B cell (primary cell): Measurements from ENCODE around the gene TMX4. TPM values are rescaled to one million over a fixed set of nuclear protein-coding genes. Genes with fewer than 3 reads are reported as not detected.
"Not testable (repeated sequence)": the region's sequence is repeated elsewhere in the genome, so short reads cannot be mapped to it uniquely, and the experiment has no call there.

Experiments used
- ATAC-seq: fragments of 200-7000 bp; cut with Tn5 transposase; one replicate; pipeline ENCODE4 v1.10.0; 2021; ENCODE audit warnings: low read depth, mild to moderate bottlenecking, moderate number of reproducible peaks, moderate library complexity
- CTCF ChIA-PET: fragments of 350-600 bp; sonication (Branson Sonifier 250); formaldehyde crosslinking; loops from one replicate; lab custom pipeline; 2021; ENCODE audit warnings: antibody characterized with exemption, inconsistent platforms; lab: Charles Lee
- POLR2A ChIA-PET: fragments of 350-600 bp; sonication (Branson Sonifier 250); formaldehyde crosslinking; loops from one replicate; lab custom pipeline; 2021; ENCODE audit warnings: antibody characterized with exemption; lab: Charles Lee
- DNase-seq: peaks from one replicate; pipeline ENCODE4 v3.0.0; 2013
- H2AFZ ChIP-seq: 2 replicates; pipeline ENCODE4 v1.6.1; 2012; ENCODE audit warnings: mild to moderate bottlenecking, low read depth, low read length; ENCODE audit not compliant: insufficient read depth, poor library complexity, severe bottlenecking
- H3K27ac ChIP-seq, 2 donors: 1 replicate in 1 of 2; 2 replicates in 1 of 2; pipeline ENCODE4 v1.5.1; 2012 to 2013; ENCODE audit warnings: low read length in 2 of 2, mild to moderate bottlenecking in 2 of 2, moderate library complexity in 1 of 2
- H3K27me3 ChIP-seq, 4 experiments: fragments of 200-600 bp in 1 of 4; sonication (generic) in 1 of 4; replicated peaks in 1 of 4; 1 replicate in 2 of 4; 2 replicates in 2 of 4; pipeline versions ENCODE4 v1.6.1 to v1.7.0; 2013 to 2016; ENCODE audit warnings: low read length in 3 of 4, mild to moderate bottlenecking in 2 of 4, mixed read lengths in 1 of 4, moderate library complexity in 1 of 4; ENCODE audit not compliant: insufficient read depth in 4 of 4, control insufficient read depth in 3 of 4; ENCODE audit errors: control extremely low read depth in 1 of 4
- H3K36me3 ChIP-seq, 2 experiments: replicated peaks in 1 of 2; 1 replicate in 1 of 2; 2 replicates in 1 of 2; pipeline versions ENCODE4 v1.6.1 to v1.7.1; 2013; ENCODE audit warnings: low read length in 1 of 2; ENCODE audit not compliant: insufficient read depth in 2 of 2, control insufficient read depth in 1 of 2; ENCODE audit errors: control extremely low read depth in 1 of 2, extremely low read depth in 1 of 2
- H3K4me1 ChIP-seq, 2 donors: fragments of 200-600 bp in 1 of 2; sonication (generic) in 1 of 2; 1 replicate in 1 of 2; 2 replicates in 1 of 2; pipeline versions ENCODE4 v1.5.1 to v1.6.1; 2013 to 2017; ENCODE audit warnings: low read length in 2 of 2; ENCODE audit not compliant: control insufficient read depth in 2 of 2, insufficient read depth in 2 of 2
- H3K4me2 ChIP-seq: replicated peaks from 2 replicates; pipeline ENCODE3; 2012; ENCODE audit warnings: mild to moderate bottlenecking, low read depth, low read length; ENCODE audit not compliant: poor library complexity, severe bottlenecking
- H3K4me3 ChIP-seq, 5 experiments: fragments of 200-600 bp in 1 of 5; sonication (generic) in 1 of 5; 1 replicate in 3 of 5; 2 replicates in 2 of 5; pipeline versions ENCODE4 v1.5.1 to v1.7.0; 2011 to 2016; ENCODE audit warnings: low read length in 4 of 5, mild to moderate bottlenecking in 4 of 5, low read depth in 2 of 5, control low read depth in 1 of 5, moderate library complexity in 1 of 5; ENCODE audit not compliant: insufficient read depth in 1 of 5; ENCODE audit errors: control extremely low read depth in 1 of 5, extremely low read depth in 1 of 5
- H3K79me2 ChIP-seq: fragments of 200-600 bp; sonication (generic); one replicate; pipeline ENCODE4 v1.6.0; 2016; ENCODE audit warnings: low read length; ENCODE audit not compliant: control insufficient read depth, insufficient read depth
- H3K9ac ChIP-seq: fragments of 200-600 bp; sonication (generic); 2 replicates; pipeline ENCODE4 v1.6.1; 2017; ENCODE audit warnings: mild to moderate bottlenecking, low read length, moderate library complexity
- H3K9me3 ChIP-seq, 3 donors: one replicate each; pipeline versions ENCODE4 v1.6.1 to v1.7.1; 2013; ENCODE audit warnings: low read length in 2 of 3; ENCODE audit not compliant: control insufficient read depth in 2 of 3, insufficient read depth in 1 of 3; ENCODE audit errors: control extremely low read depth in 1 of 3
- H4K20me1 ChIP-seq: 2 replicates; pipeline ENCODE4 v1.6.0; 2012; ENCODE audit warnings: mild to moderate bottlenecking, low read length; ENCODE audit not compliant: insufficient read depth, control insufficient read depth, poor library complexity, severe bottlenecking
- H3K27ac Mint-ChIP-seq: one replicate; pipeline ENCODE4 v1.8.0; 2021; ENCODE audit warnings: mixed read lengths
- H3K27me3 Mint-ChIP-seq: one replicate; pipeline ENCODE4 v1.8.0; 2021; ENCODE audit warnings: mixed read lengths
- H3K4me1 Mint-ChIP-seq: one replicate; pipeline ENCODE4 v1.8.0; 2021; ENCODE audit warnings: mixed read lengths
- H3K4me3 Mint-ChIP-seq: one replicate; pipeline ENCODE4 v1.8.0; 2021; ENCODE audit warnings: mixed read lengths
- H3K9me3 Mint-ChIP-seq: one replicate; pipeline ENCODE4 v1.8.0; 2022; ENCODE audit warnings: mixed read lengths; ENCODE audit not compliant: insufficient read depth
- EZH2 ChIP-seq: IDR thresholded peaks from 2 replicates; pipeline ENCODE4 v1.6.1; 2012; ENCODE audit warnings: borderline replicate concordance, low read depth, mild to moderate bottlenecking, moderate library complexity, low read length; ENCODE audit not compliant: insufficient read depth, poor library complexity, severe bottlenecking
- WGBS: methylation state at CpG from one replicate; pipeline ENCODE4 v1.1.5; 2013; ENCODE audit warnings: missing lambda C conversion rate; ENCODE audit not compliant: insufficient coverage; 5-methylcytosine and 5-hydroxymethylcytosine counted together
- intact Hi-C: fragments of 100-400 bp; cut with micrococcal nuclease; formaldehyde crosslinking; loops from one replicate; pipeline ENCODE4 v1.10.0; 2022
- polyA plus RNA-seq: library from polyadenylated mRNA; depleted of rRNA; stranded (reverse); fragments of >200 nt; gene quantifications from 2 replicates; pipeline ENCODE4 v1.2.3, GENCODE V29; 2012
- total RNA-seq, 2 donors: library from RNA; stranded (reverse); fragments of 120-200 nt in 1 of 2; gene quantifications; 1 replicate in 1 of 2; 2 replicates in 1 of 2; pipeline versions ENCODE4 v1.2.3 to v1.2.4, GENCODE V29; 2013 to 2022
- TF ChIP-seq, protein P1 (sequence below): fragments of 200-600 bp; IDR thresholded peaks from one replicate; pipeline ENCODE4 v1.8.0; 2022; ENCODE audit warnings: antibody characterized with exemption, mild to moderate bottlenecking

The TMX4 gene
- total and polyA plus RNA-seq, 2 donors (not counting 1 experiment from before 2014, with no cell fraction given): 5.8 to 62.9 TPM

DNA sequence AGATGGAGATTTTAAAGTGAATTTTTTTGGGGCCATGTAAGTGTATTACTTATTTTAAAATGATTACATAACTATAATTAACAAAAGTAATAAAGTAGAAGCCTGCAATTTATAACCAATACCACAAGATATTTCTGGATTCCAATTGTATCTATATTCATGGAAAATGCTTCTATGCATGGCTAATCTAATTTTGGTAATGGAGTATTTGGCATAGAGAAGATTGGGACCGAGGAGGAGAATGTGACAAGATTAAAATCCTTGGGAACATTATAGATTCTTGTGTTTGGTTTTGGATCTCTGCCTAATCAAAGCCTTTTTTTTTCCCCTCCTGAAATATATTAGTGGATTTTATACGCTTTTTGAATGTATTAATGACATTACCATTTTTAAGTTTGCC lies 12.9 kb upstream of the TMX4 start:
- no CpG with 5 or more reads among the region's 2 CpGs for WGBS
- no peak overlapping the region for H3K4me3 Mint-ChIP-seq
- no peaks in the 10 kb centered on the region for H4K20me1 ChIP-seq
- intact Hi-C loops: no loop called here
- TF ChIP-seq, protein P1, sequence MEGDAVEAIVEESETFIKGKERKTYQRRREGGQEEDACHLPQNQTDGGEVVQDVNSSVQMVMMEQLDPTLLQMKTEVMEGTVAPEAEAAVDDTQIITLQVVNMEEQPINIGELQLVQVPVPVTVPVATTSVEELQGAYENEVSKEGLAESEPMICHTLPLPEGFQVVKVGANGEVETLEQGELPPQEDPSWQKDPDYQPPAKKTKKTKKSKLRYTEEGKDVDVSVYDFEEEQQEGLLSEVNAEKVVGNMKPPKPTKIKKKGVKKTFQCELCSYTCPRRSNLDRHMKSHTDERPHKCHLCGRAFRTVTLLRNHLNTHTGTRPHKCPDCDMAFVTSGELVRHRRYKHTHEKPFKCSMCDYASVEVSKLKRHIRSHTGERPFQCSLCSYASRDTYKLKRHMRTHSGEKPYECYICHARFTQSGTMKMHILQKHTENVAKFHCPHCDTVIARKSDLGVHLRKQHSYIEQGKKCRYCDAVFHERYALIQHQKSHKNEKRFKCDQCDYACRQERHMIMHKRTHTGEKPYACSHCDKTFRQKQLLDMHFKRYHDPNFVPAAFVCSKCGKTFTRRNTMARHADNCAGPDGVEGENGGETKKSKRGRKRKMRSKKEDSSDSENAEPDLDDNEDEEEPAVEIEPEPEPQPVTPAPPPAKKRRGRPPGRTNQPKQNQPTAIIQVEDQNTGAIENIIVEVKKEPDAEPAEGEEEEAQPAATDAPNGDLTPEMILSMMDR: no peak
- TF ChIP-seq EZH2: no peak
- ChIA-PET POLR2A (no interaction called here), CTCF (interaction anchor here (0.8 kb wide), 1 partner anchor 11 kb away, joined by 3 read pairs; no protein-coding TSS in a partner anchor)
- no peaks in the 10 kb centered on the region for H3K79me2 ChIP-seq
- ATAC-seq (no peak), DNase-seq (no peak)
- no peaks in the 10 kb centered on the region for H3K27me3 ChIP-seq
- H3K27me3 Mint-ChIP-seq: no peaks in the 10 kb centered on the region
- H3K4me2 ChIP-seq: no peak overlapping the region
- H3K36me3 ChIP-seq: no peaks in the 10 kb centered on the region
- no peaks in the 10 kb centered on the region for H3K4me1 ChIP-seq
- H3K27ac Mint-ChIP-seq: no peak overlapping the region
- H3K4me1 Mint-ChIP-seq: no peaks in the 10 kb centered on the region
- no peak overlapping the region for H3K27ac ChIP-seq
- no peaks in the 10 kb centered on the region for H3K9me3 Mint-ChIP-seq
- H2AFZ ChIP-seq: no peak overlapping the region
- H3K4me3 ChIP-seq: no peak overlapping the region
- H3K9ac ChIP-seq: no peak overlapping the region
- no peaks in the 10 kb centered on the region for H3K9me3 ChIP-seq

DNA sequence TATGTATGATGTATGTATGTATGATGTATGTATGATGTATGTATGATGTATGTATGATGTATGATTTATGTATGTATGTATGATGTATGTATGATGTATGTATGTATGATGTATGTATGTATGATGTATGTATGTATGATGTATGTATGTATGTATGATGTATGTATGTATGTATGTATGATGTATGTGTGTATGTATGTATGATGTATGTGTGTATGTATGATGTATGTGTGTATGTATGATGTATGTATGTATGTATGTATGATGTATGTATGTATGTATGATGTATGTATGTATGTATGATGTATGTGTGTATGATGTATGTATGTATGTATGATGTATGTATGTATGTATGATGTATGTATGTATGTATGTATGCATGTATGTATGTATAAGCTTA lies 12.0 kb upstream of the TMX4 start:
- ATAC-seq, H3K9me3 Mint-ChIP-seq, H3K79me2 ChIP-seq, POLR2A ChIA-PET, H3K4me2 ChIP-seq, H3K27ac ChIP-seq, H3K4me3 Mint-ChIP-seq, H3K4me3 ChIP-seq, H4K20me1 ChIP-seq, DNase-seq, H3K27ac Mint-ChIP-seq, intact Hi-C loops, H3K27me3 ChIP-seq, H3K9me3 ChIP-seq, H3K9ac ChIP-seq, H3K4me1 ChIP-seq, H3K27me3 Mint-ChIP-seq, H3K4me1 Mint-ChIP-seq, H3K36me3 ChIP-seq, H2AFZ ChIP-seq: not testable (repeated sequence)
- CTCF ChIA-PET: interaction anchor here (2.0 kb wide), 1 partner anchor 12 kb away, joined by 9 read pairs; no protein-coding TSS in a partner anchor
